CD4-positive, alpha-beta memory T cell (primary cell): ENCODE data around the gene SMYD2. TPM values are rescaled to one million over a fixed set of nuclear protein-coding genes. Genes with fewer than 3 reads are reported as not detected.

Experiments used
- CTCF ChIA-PET: fragments of 350-600 bp; sonication (Branson Sonifier 250); formaldehyde crosslinking; loops from one replicate; lab custom pipeline; 2021; ENCODE audit warnings: inconsistent platforms; ENCODE audit not compliant: partially characterized antibody; lab: Charles Lee
- POLR2A ChIA-PET: fragments of 350-600 bp; sonication (Branson Sonifier 250); formaldehyde crosslinking; loops from one replicate; lab custom pipeline; 2021; ENCODE audit not compliant: partially characterized antibody; lab: Charles Lee
- DNase-seq, 5 donors: peaks; one replicate each; pipeline versions ENCODE4 v3.0.0 to v3.0.0-alpha.2; 2020 to 2022; ENCODE audit warnings: mixed read lengths in 1 of 5
- H3K27ac ChIP-seq: one replicate; pipeline ENCODE4 v1.7.0; 2013; ENCODE audit warnings: low read depth, low read length
- H3K27me3 ChIP-seq: 2 replicates; pipeline ENCODE4 v1.7.0; 2013; ENCODE audit warnings: mild to moderate bottlenecking, low read length, moderate library complexity; ENCODE audit not compliant: insufficient read depth
- H3K36me3 ChIP-seq: 2 replicates; pipeline ENCODE4 v1.7.0; 2013; ENCODE audit warnings: mild to moderate bottlenecking, low read length, moderate library complexity; ENCODE audit not compliant: insufficient read depth
- H3K4me1 ChIP-seq: 2 replicates; pipeline ENCODE4 v1.7.0; 2013; ENCODE audit warnings: mild to moderate bottlenecking, low read length, moderate library complexity; ENCODE audit not compliant: insufficient read depth
- H3K4me3 ChIP-seq, 2 donors: one replicate each; pipeline ENCODE4 v1.7.0; 2013; ENCODE audit warnings: low read length in 2 of 2, mild to moderate bottlenecking in 1 of 2
- H3K9me3 ChIP-seq, 2 donors: one replicate each; pipeline ENCODE4 v1.7.0; 2013; ENCODE audit warnings: low read length in 2 of 2, control low read depth in 1 of 2; ENCODE audit not compliant: control insufficient read depth in 1 of 2
- H3K27ac Mint-ChIP-seq, 7 donors: one replicate each; pipeline ENCODE4 v1.8.0; 2020 to 2021; ENCODE audit warnings: mixed read lengths in 7 of 7, mild to moderate bottlenecking in 6 of 7, inconsistent platforms in 3 of 7, moderate library complexity in 3 of 7
- H3K27me3 Mint-ChIP-seq, 2 donors: one replicate each; pipeline ENCODE4 v1.8.0; 2020 to 2021; ENCODE audit warnings: mixed read lengths in 2 of 2
- H3K36me3 Mint-ChIP-seq, 2 donors: one replicate each; pipeline ENCODE4 v1.8.0; 2020 to 2021; ENCODE audit warnings: mixed read lengths in 2 of 2, inconsistent platforms in 1 of 2, mild to moderate bottlenecking in 1 of 2
- H3K4me1 Mint-ChIP-seq, 4 donors: one replicate each; pipeline ENCODE4 v1.8.0; 2020 to 2021; ENCODE audit warnings: mixed read lengths in 4 of 4, mild to moderate bottlenecking in 1 of 4
- H3K4me3 Mint-ChIP-seq, 8 donors: one replicate each; pipeline ENCODE4 v1.8.0; 2020 to 2021; ENCODE audit warnings: mixed read lengths in 8 of 8, mild to moderate bottlenecking in 7 of 8, moderate library complexity in 6 of 8, inconsistent platforms in 3 of 8
- H3K9me3 Mint-ChIP-seq, 8 donors: one replicate each; pipeline ENCODE4 v1.8.0; 2020 to 2021; ENCODE audit warnings: mixed read lengths in 8 of 8, mild to moderate bottlenecking in 5 of 8, inconsistent platforms in 3 of 8, moderate library complexity in 1 of 8
- intact Hi-C: fragments of 100-400 bp; cut with micrococcal nuclease; formaldehyde crosslinking; loops from one replicate; pipeline ENCODE4 v1.15.1; 2023
- polyA plus RNA-seq, 2 donors: library from polyadenylated mRNA; unstranded; fragments of 300-500 nt; fragmentation: Illumina TruSeq; gene quantifications; one replicate each; pipeline ENCODE4 v1.2.3, GENCODE V29; 2021
- total RNA-seq, 2 experiments: library from RNA; stranded (reverse); gene quantifications; one replicate each; pipeline ENCODE4 v1.2.3, GENCODE V29; 2021

Gene SMYD2
- total and polyA plus RNA-seq, 4 experiments from 2014 or later = 41.4 to 77.9 (median 44.0) TPM

DNA sequence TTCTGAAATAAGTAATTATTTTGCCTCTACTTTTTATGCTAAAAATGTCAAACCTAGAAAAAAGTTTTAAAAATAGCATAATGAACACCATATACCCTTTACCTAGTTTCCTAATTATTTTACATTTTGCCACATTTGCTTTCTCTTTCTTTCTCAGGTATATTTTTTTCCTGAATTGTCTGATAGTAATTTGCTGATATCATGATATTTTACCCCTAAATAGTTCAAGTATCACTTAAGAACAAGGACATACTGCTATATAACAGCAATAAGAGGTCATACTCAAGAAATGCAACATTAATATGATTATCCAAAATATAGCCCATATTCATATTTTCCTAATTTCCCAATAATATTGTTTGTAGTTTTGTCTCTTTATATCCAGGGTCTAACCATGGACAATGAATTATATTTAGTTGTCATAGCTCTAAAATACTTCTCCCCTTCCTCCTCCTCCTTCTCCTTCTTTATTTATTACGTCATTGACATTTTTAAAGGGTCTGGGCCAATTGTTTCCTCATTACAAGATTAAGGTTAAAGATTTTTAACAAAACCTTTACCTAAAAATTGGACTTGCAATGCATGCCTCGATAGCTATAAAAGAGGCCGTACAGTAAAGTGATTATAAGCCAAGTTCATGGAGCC, 20.3 kb upstream of the SMYD2 start:
- H3K4me3 Mint-ChIP-seq = no peak overlapping the region
- peaks cover 45 to 46% of the 10 kb centered on the region in 2 donors for H3K27me3 Mint-ChIP-seq
- H3K36me3 Mint-ChIP-seq = no peaks in the 10 kb centered on the region
- Histone ChIP-seq H3K4me3 (no peak overlapping the region), H3K36me3 (no peaks in the 10 kb centered on the region), H3K27me3 (peaks cover 22% of the 10 kb centered on the region), H3K27ac (no peak overlapping the region), H3K4me1 (peaks cover 5% of the 10 kb centered on the region), H3K9me3 (no peaks in the 10 kb centered on the region)
- CTCF ChIA-PET = interaction anchor here (0.8 to 13.9 kb wide), 47 partner anchors 8 to 1266 kb away, joined by 3 to 787 read pairs (median 7); partner anchors contain the start of gene SMYD2
- DNase-seq = no peak
- no peak overlapping the region for H3K27ac Mint-ChIP-seq
- H3K9me3 Mint-ChIP-seq = peaks cover 0 to 7% (median under 1%) of the 10 kb centered on the region in 8 donors
- H3K4me1 Mint-ChIP-seq = peaks cover 0 to 4% (median 0%) of the 10 kb centered on the region in 4 donors
- POLR2A ChIA-PET = interaction anchor here (2.4 kb wide), 1 partner anchor 68 kb away, joined by 10 read pairs; no protein-coding TSS in a partner anchor
- intact Hi-C loops = loop anchor here (1.0 to 2.0 kb wide), 5 partner anchors 21 to 1266 kb away; partner anchors contain the start of gene SMYD2

DNA sequence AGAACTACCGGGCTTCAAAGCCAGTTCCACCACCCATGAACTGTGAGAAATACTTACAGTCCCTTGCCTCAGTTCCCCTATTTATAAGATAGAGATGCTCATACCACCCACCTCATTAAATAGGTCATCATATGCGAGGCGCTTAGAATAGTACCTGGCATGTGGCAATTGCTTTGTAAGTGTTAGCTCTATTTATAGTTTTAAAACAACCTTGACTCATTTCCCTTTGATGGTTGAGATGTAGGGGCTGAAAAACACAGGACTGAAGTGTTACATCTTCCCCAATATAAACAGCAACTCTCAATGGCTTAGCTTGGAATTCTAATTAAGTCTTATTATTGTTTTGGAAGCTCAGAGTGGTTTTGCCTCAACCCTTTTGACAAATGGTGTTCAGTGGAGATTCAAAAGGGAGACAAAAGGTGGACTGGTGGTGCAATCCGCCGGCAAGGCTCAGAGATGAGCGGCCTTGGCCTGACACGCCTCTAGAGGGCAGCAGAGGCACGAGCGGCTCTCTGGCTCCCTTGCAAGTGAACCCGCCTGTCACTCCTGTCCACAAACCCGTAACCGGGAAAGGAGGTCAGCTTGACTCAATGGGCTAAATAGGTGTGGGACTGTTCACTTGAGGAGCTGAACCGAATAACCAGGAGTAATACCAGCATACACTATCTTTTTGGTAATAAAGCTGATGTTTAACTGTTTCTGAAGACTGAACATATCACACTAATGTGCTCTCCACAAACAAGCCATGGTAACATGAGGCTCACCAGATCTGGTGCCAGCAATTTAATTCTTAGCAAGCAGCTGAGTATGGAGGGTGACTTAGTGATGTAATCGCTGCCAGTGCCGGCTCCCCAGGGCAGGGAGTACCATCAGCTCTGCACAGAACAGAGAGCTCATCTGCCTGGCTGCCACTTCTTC, 19.5 kb upstream of the SMYD2 start:
- intact Hi-C loops = loop anchor here (1.0 to 2.0 kb wide), 5 partner anchors 20 to 1265 kb away; partner anchors contain the start of gene SMYD2
- Mint-ChIP-seq H3K4me3 (peak overlapping the region in 2 of 8 donors; percentile 25 to 52), H3K4me1 (peaks cover 0 to 4% (median 0%) of the 10 kb centered on the region in 4 donors)

DNA sequence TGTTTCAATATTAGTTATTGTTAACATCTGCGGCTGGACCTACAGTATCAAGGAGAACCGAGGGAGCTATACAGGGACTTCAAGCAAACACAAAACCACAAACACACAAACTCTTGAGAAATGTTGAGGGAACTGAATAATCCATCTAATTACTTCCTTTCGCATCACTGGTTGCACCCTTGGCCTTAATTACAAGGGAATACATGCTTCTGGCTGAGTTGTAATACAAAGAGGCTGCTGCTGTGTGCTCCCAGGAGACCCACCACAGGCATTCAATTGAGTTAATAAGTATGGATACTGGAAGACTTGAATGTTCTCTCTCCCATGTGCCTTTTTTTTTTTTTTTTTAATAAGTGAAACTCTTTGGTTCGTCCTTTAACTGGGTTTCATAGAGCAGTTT, 16.8 kb upstream of the SMYD2 start:
- CTCF ChIA-PET = interaction anchor here (1.1 to 13.9 kb wide), 3 partner anchors 11 to 66 kb away, joined by 4 to 787 read pairs (median 4); no protein-coding TSS in a partner anchor
- Histone ChIP-seq H3K27ac (no peak overlapping the region), H3K4me1 (peaks cover 5% of the 10 kb centered on the region), H3K4me3 (no peak overlapping the region), H3K27me3 (peaks cover 22% of the 10 kb centered on the region), H3K36me3 (no peaks in the 10 kb centered on the region), H3K9me3 (no peaks in the 10 kb centered on the region)
- POLR2A ChIA-PET = no interaction called here
- no peaks in the 10 kb centered on the region for H3K9me3 Mint-ChIP-seq
- H3K36me3 Mint-ChIP-seq = no peaks in the 10 kb centered on the region
- no peak overlapping the region for H3K27ac Mint-ChIP-seq
- peaks cover 39 to 44% of the 10 kb centered on the region in 2 donors for H3K27me3 Mint-ChIP-seq
- peaks cover 0 to 2% (median 0%) of the 10 kb centered on the region in 4 donors for H3K4me1 Mint-ChIP-seq
- H3K4me3 Mint-ChIP-seq = no peak overlapping the region
- intact Hi-C loops = no loop called here
- no peak for DNase-seq

More for the DNA sequence above, 19.5 kb upstream of the SMYD2 start:
- Histone ChIP-seq H3K4me3 (no peak overlapping the region), H3K9me3 (no peaks in the 10 kb centered on the region), H3K4me1 (peaks cover 5% of the 10 kb centered on the region), H3K36me3 (no peaks in the 10 kb centered on the region), H3K27ac (no peak overlapping the region), H3K27me3 (peaks cover 26% of the 10 kb centered on the region)
- Mint-ChIP-seq H3K36me3 (no peaks in the 10 kb centered on the region), H3K27ac (no peak overlapping the region), H3K9me3 (peaks cover 0 to 5% (median 0%) of the 10 kb centered on the region in 8 donors), H3K27me3 (peaks cover 44 to 48% of the 10 kb centered on the region in 2 donors)
- ChIA-PET POLR2A (interaction anchor here (0.6 to 2.4 kb wide), 5 partner anchors 15 to 71 kb away, joined by 3 to 10 read pairs (median 3); no protein-coding TSS in a partner anchor), CTCF (interaction anchor here (0.7 to 13.9 kb wide), 52 partner anchors 9 to 1266 kb away, joined by 3 to 787 read pairs (median 6); partner anchors contain the start of genes CENPF and SMYD2)
- DNase-seq = peak; percentile 67 to 79 (median 74)

DNA sequence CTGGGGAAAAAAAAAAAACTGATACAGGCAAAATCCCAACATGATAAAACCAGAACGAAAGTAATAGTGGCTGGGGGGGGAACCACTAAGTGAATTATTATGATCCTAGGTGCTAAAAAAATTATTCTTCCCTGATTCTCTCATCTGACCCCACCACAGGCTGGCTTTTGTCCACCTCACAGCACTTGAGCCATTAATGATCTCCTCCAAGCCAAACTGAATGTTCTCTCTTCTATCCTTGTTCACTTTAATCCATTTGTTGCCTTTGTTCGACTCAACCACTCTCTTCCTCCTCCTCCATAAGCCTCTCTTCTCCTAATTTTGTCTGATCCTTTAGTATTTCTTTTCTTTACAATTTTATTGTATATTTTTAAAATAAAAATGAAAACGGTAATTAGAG, 16.0 kb upstream of the SMYD2 start:
- ChIA-PET POLR2A (no interaction called here), CTCF (interaction anchor here (13.9 kb wide), 1 partner anchor 65 kb away, joined by 787 read pairs; no protein-coding TSS in a partner anchor)
- Histone ChIP-seq H3K36me3 (no peaks in the 10 kb centered on the region), H3K27me3 (peaks cover 26% of the 10 kb centered on the region), H3K9me3 (no peaks in the 10 kb centered on the region), H3K27ac (no peak overlapping the region), H3K4me3 (no peak overlapping the region), H3K4me1 (peaks cover 5% of the 10 kb centered on the region)
- H3K36me3 Mint-ChIP-seq = no peaks in the 10 kb centered on the region
- DNase-seq = no peak
- peaks cover 0 to 2% (median 0%) of the 10 kb centered on the region in 4 donors for H3K4me1 Mint-ChIP-seq
- H3K4me3 Mint-ChIP-seq = no peak overlapping the region
- intact Hi-C loops = no loop called here
- no peak overlapping the region for H3K27ac Mint-ChIP-seq
- H3K9me3 Mint-ChIP-seq = no peaks in the 10 kb centered on the region
- peaks cover 34 to 36% of the 10 kb centered on the region in 2 donors for H3K27me3 Mint-ChIP-seq

DNA sequence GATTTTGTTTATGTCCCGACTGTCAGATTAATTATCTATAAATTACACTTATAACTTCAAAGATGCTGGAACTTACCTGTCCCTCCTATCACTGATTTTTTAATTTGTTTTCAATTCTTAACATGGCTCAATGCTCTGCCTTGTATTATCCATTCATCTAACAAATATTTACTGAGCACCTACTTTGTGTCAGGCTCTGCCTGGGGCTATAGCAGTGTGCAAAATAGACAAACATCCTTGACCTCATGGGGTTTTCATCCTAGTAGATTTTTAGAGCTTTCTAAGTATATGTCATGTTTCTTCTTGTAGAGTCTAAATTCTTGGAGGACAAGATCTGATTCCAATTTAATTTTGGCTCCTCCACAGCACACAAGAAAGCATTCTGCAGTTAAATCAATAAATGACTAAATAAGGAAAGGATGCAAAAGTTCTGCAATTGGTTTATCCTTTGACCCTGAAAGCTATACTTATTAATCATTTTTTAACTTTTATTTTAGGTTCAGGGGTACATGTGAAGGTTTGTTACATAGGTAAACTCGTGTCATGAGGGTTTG, 10.8 kb upstream of the SMYD2 start:
- peaks cover 13 to 15% of the 10 kb centered on the region in 2 donors for H3K27me3 Mint-ChIP-seq
- no peak overlapping the region for H3K4me3 ChIP-seq
- no peaks in the 10 kb centered on the region for H3K36me3 Mint-ChIP-seq
- H3K27me3 ChIP-seq = peaks cover 15% of the 10 kb centered on the region
- no peak overlapping the region for H3K27ac ChIP-seq
- no peak overlapping the region for H3K27ac Mint-ChIP-seq
- ChIA-PET CTCF (interaction anchor here (1.3 to 5.2 kb wide), 4 partner anchors 9 to 60 kb away, joined by 3 to 53 read pairs (median 24); no protein-coding TSS in a partner anchor), POLR2A (no interaction called here)
- no peaks in the 10 kb centered on the region for H3K9me3 ChIP-seq
- no peak for DNase-seq
- H3K4me1 Mint-ChIP-seq = no peaks in the 10 kb centered on the region
- H3K9me3 Mint-ChIP-seq = no peaks in the 10 kb centered on the region
- no peaks in the 10 kb centered on the region for H3K36me3 ChIP-seq
- H3K4me1 ChIP-seq = no peaks in the 10 kb centered on the region
- intact Hi-C loops = no loop called here
- H3K4me3 Mint-ChIP-seq = no peak overlapping the region

DNA sequence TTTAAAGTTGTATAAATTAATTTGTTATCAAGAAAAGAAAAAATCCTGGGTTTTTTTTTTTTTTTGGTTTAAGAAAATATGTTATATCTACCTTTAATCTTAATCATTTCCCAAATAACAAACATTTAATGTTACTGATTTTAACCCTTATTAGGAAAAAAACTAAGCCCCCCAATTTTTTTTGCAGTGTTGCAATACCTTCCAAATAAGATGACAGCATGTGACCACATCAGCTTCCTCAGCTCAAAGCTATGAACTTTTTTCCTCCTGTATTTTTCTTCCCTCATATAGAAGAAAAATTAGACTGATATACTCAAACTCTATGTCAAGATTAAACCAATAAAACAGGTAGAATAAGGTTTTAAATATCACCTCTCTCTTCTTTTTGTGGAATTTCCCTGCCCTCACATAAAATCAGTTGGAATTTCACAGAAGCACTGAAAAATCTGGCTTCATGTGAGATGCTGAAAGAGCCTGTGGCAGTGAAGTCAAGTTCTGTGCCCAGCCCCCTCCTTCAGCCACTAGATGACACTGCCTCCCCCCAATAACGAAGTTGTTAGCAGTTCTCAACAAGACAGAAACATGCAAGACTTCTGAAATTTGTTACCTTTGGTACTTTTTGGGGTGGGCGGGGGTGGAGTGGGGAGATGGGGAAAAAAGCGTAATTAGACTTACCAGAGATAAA, 9.6 kb upstream of the SMYD2 start:
- Histone ChIP-seq H3K36me3 (no peaks in the 10 kb centered on the region), H3K27me3 (peaks cover 7% of the 10 kb centered on the region), H3K4me1 (no peaks in the 10 kb centered on the region), H3K4me3 (no peak overlapping the region), H3K9me3 (no peaks in the 10 kb centered on the region), H3K27ac (no peak overlapping the region)
- ChIA-PET CTCF (interaction anchor here (0.6 to 5.2 kb wide), 8 partner anchors 9 to 59 kb away, joined by 3 to 53 read pairs (median 6); partner anchors contain the start of gene SMYD2), POLR2A (no interaction called here)
- Mint-ChIP-seq H3K4me3 (no peak overlapping the region), H3K36me3 (no peaks in the 10 kb centered on the region), H3K9me3 (peaks cover 0 to 2% (median 0%) of the 10 kb centered on the region in 8 donors), H3K27ac (no peak overlapping the region), H3K4me1 (no peaks in the 10 kb centered on the region), H3K27me3 (peaks cover 7 to 10% of the 10 kb centered on the region in 2 donors)
- intact Hi-C loops = no loop called here
- DNase-seq = no peak
